D721Med (cell line): ENCODE data around the gene TMEM270.
"Not testable (repeated sequence)": the region's sequence is repeated elsewhere in the genome, so short reads cannot be mapped to it uniquely, and the experiment has no call there.

Source experiments
- DNase-seq: peaks from one replicate; pipeline ENCODE4 v3.0.0; 2011; ENCODE audit warnings: low spot score; ENCODE audit not compliant: insufficient read length
- FAIRE-seq: peaks from 2 replicates; lab custom pipeline; 2011; peaks lifted over from hg19 to GRCh38; lab: Jason Lieb, UNC
- TF ChIP-seq, protein P1 (sequence below): IDR thresholded peaks from 2 replicates; pipeline ENCODE4 v1.5.1; 2012; ENCODE audit warnings: mild to moderate bottlenecking, control low read depth; ENCODE audit not compliant: insufficient read depth; ENCODE audit errors: missing control alignments

Gene TMEM270, protein sequence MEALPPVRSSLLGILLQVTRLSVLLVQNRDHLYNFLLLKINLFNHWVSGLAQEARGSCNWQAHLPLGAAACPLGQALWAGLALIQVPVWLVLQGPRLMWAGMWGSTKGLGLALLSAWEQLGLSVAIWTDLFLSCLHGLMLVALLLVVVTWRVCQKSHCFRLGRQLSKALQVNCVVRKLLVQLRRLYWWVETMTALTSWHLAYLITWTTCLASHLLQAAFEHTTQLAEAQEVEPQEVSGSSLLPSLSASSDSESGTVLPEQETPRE

DNA sequence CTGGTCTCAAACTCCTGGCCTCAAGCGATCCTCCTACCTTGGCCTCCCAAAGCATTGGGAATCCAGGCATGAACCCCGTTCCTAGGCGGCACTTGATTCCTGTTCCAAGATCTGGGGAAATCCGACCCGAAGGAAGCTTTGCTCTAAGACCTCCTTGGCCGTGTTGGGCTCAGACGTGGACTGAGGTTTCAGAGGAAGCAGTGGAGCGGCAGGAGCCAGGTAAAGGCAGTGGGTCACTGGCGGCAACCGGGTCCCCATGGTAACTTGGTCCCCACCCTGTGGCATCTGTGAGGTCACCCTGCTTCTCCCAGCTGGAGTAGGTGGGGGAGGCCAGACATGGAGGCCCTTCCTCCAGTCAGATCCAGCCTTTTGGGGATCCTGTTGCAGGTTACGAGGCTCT, at the start of gene TMEM270:
TMEM270 (plus strand) TSS at position 301 of the 400 bp plus-strand sequence; CDS start at position 337, 36 bp downstream.
- TF ChIP-seq, protein P1, sequence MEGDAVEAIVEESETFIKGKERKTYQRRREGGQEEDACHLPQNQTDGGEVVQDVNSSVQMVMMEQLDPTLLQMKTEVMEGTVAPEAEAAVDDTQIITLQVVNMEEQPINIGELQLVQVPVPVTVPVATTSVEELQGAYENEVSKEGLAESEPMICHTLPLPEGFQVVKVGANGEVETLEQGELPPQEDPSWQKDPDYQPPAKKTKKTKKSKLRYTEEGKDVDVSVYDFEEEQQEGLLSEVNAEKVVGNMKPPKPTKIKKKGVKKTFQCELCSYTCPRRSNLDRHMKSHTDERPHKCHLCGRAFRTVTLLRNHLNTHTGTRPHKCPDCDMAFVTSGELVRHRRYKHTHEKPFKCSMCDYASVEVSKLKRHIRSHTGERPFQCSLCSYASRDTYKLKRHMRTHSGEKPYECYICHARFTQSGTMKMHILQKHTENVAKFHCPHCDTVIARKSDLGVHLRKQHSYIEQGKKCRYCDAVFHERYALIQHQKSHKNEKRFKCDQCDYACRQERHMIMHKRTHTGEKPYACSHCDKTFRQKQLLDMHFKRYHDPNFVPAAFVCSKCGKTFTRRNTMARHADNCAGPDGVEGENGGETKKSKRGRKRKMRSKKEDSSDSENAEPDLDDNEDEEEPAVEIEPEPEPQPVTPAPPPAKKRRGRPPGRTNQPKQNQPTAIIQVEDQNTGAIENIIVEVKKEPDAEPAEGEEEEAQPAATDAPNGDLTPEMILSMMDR = no peak
- no peak for FAIRE-seq
- no peak for DNase-seq

DNA sequence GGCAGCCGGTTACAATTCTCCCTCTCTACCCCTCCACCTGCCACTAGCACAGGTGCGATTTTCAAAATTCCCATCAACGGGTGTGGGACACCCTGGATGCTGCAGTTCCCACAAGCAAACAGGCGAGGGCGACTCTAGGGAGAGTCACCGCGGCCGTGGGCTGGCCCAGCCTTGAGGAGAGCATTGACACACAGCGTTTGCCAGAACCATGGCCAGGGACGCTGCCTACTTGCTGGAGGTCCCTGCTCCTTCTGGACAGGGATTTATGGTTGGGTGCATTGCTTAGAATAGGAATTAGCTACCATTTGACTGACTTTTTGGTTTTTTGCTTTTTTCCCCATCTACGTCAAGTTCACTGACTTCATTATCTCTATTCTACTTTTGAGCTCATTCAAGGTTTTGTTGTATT, 49.2 kb upstream of the TMEM270 start:
- DNase-seq = no peak
- FAIRE-seq = no peak
- TF ChIP-seq, protein P1 = peak; percentile 67

DNA sequence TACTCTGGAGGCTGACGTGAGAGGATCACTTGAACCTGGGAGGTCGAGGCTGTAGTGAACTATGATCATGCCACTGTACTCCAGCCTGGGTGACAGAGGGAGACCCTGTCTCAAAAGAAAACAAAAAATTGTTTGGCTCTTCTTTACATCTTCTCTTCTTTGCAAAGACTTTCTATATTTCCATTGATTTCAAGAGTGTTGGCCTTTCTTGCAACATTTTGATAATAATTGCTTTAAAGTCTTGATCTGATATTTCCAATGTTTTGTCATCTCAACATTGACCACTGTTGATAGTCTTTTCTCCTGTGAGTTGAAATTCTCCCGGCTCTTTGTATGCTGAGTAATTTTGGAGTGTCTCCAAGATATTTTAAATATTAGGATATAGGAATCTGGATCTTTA, 48.0 kb upstream of the TMEM270 start:
- TF ChIP-seq, protein P1 = no peak
- FAIRE-seq = no peak
- DNase-seq = no peak

DNA sequence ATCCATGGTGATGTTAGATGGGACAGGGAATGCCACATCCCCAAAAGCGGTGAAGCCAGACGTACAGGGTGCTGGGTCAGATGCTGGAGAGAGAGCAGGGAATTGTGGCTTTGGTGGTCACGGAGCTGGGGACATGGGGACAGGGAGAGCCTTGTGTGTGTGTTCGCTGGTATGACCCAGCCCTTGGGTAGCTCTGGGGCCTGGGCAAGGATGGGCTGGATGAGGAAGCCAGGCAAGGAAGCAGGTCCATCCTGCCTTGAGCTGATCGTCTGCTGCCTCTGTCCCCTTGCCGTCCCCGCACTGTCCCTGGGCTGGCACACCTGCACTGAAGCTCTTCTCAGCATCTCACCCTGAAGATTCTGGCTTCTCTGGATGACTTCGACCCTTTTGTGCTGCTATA, 45.5 kb upstream of the TMEM270 start:
- FAIRE-seq = no peak
- TF ChIP-seq, protein P1 = no peak
- DNase-seq = no peak

DNA sequence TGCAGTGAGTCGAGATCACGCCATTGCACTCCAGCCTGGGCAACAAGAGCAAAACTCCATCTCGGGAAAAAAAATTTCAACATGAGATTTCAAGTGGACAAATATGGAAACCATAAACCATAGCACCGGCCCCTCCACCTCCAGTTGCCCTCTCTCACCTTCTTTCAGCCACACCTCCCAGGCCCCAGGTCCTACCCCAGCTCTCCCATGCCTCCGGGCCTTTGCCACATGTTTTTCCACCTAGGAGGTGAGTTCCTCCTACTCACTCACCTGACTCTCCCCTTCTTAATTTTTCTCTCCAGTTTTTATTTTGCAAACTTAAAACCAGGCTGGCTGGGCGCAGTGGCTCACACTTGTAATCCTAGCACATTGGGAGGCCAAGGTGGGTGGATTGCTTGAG, 43.8 kb upstream of the TMEM270 start:
- TF ChIP-seq, protein P1 = no peak
- no peak for DNase-seq
- FAIRE-seq = no peak

DNA sequence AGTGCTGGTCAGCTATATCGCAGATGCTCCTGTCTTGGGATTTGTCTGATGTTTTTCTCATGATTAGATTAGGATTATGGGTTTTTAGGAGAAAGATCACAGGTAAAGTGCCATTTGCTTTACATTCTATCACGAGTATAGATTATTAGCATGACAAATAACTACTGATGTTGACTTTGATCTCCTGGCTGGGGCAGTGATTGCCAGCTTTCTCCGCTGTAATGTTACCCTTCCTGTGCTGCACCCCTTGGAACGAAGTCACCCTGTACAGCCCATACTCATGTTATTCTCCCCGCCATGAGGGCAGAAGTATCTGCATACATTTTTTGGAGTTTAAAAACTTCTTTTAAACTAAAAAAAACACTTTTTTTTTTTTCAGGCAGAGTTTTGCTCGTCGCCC, 40.9 kb upstream of the TMEM270 start:
- TF ChIP-seq, protein P1 = no peak
- FAIRE-seq (no peak), DNase-seq (no peak)

DNA sequence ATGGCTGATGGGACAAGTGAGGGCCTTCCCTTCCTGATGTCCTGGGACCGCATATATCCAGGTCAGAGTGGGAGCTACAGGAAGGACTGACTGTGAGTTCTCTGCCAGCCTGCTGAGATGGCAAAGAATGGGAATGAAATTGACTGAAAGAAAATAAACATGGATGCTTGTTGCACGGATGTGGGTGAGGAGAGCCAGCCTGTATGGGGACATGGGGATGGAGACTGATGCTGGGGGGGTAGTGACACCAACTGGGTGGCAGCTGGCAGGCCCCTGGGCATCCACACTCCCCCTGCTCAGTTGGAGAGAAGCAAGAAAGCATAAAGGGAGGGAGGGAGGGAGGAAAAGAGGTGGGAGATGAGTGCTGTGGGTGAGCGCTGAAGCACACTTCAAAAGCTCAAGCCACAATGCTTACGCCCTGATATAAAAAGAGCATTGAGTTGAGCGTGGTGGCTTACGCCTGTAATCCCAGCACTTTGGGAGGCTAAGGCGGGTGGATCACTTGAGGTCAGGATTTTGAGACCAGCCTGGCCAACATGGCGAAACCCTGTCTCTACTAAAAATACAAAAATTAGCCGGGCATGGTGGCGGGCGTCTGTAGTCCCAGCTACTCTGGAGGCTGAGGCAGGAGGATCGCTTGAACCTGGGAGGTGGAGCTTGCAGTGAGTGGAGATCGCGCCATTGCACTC, 39.2 kb upstream of the TMEM270 start:
- FAIRE-seq, DNase-seq: not testable (repeated sequence)
